Osteocyte (in vitro differentiated cells): Measurements from ENCODE around the gene GET4. TPM values are rescaled to one million over a fixed set of nuclear protein-coding genes. Genes with fewer than 3 reads are reported as not detected.
"Not testable (repeated sequence)": the region's sequence is repeated elsewhere in the genome, so short reads cannot be mapped to it uniquely, and the experiment has no call there.

Source experiments
- DNase-seq: peaks from one replicate; pipeline ENCODE4 v3.0.0; 2021; ENCODE audit warnings: mixed read lengths; ENCODE audit not compliant: unreplicated experiment; ENCODE audit errors: extremely low spot score
- H3K27ac Mint-ChIP-seq: one replicate; pipeline ENCODE4 v1.8.0; 2021; ENCODE audit warnings: mild to moderate bottlenecking, mixed read lengths; ENCODE audit not compliant: unreplicated experiment
- H3K27me3 Mint-ChIP-seq: one replicate; pipeline ENCODE4 v1.8.0; 2021; ENCODE audit warnings: mixed read lengths; ENCODE audit not compliant: unreplicated experiment
- H3K36me3 Mint-ChIP-seq: one replicate; pipeline ENCODE4 v1.8.0; 2021; ENCODE audit warnings: mixed read lengths; ENCODE audit not compliant: unreplicated experiment
- H3K4me1 Mint-ChIP-seq: one replicate; pipeline ENCODE4 v1.8.0; 2021; ENCODE audit warnings: mixed read lengths; ENCODE audit not compliant: unreplicated experiment
- H3K4me3 Mint-ChIP-seq: one replicate; pipeline ENCODE4 v1.8.0; 2021; ENCODE audit warnings: mild to moderate bottlenecking, moderate library complexity, mixed read lengths; ENCODE audit not compliant: unreplicated experiment
- H3K9me3 Mint-ChIP-seq: one replicate; pipeline ENCODE4 v1.8.0; 2021; ENCODE audit warnings: mixed read lengths; ENCODE audit not compliant: unreplicated experiment
- total RNA-seq: library from RNA; stranded (reverse); gene quantifications from 2 replicates; pipeline ENCODE4 v1.2.1, GENCODE V29; 2021
- TF ChIP-seq, protein P1 (sequence below): fragments of 200-600 bp; sonication (generic); IDR thresholded peaks from 2 replicates; pipeline ENCODE4 v1.5.0; 2021; ENCODE audit warnings: antibody characterized with exemption, mild to moderate bottlenecking, moderate library complexity

The GET4 gene
- total RNA-seq, 1 donor from 2014 or later = 33.7 TPM

DNA sequence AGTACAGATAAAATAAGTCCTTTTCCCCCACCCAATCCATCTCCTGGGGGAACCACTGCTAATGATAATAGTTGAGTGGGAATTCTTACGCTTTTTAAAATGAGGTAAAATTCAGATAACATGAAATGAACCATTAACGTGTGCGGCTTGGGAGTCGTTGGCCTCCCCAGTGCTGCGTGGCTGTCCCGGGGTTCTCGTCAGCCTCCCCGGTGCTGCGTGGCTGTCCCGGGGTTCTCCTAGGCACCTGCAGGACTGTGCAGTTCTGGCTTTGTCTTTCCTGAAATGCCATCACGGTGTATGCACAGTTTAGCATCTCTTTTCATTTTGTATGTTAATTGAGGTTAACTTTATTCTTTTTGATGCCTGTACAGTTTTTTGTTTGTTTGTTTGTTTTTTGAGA, 30.6 kb upstream of the GET4 start:
- DNase-seq = no peak
- Mint-ChIP-seq H3K4me3 (no peak overlapping the region), H3K27ac (no peak overlapping the region), H3K36me3 (peaks cover 48% of the 10 kb centered on the region), H3K9me3 (no peaks in the 10 kb centered on the region), H3K27me3 (no peaks in the 10 kb centered on the region), H3K4me1 (no peaks in the 10 kb centered on the region)
- TF ChIP-seq, protein P1, sequence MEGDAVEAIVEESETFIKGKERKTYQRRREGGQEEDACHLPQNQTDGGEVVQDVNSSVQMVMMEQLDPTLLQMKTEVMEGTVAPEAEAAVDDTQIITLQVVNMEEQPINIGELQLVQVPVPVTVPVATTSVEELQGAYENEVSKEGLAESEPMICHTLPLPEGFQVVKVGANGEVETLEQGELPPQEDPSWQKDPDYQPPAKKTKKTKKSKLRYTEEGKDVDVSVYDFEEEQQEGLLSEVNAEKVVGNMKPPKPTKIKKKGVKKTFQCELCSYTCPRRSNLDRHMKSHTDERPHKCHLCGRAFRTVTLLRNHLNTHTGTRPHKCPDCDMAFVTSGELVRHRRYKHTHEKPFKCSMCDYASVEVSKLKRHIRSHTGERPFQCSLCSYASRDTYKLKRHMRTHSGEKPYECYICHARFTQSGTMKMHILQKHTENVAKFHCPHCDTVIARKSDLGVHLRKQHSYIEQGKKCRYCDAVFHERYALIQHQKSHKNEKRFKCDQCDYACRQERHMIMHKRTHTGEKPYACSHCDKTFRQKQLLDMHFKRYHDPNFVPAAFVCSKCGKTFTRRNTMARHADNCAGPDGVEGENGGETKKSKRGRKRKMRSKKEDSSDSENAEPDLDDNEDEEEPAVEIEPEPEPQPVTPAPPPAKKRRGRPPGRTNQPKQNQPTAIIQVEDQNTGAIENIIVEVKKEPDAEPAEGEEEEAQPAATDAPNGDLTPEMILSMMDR = no peak

DNA sequence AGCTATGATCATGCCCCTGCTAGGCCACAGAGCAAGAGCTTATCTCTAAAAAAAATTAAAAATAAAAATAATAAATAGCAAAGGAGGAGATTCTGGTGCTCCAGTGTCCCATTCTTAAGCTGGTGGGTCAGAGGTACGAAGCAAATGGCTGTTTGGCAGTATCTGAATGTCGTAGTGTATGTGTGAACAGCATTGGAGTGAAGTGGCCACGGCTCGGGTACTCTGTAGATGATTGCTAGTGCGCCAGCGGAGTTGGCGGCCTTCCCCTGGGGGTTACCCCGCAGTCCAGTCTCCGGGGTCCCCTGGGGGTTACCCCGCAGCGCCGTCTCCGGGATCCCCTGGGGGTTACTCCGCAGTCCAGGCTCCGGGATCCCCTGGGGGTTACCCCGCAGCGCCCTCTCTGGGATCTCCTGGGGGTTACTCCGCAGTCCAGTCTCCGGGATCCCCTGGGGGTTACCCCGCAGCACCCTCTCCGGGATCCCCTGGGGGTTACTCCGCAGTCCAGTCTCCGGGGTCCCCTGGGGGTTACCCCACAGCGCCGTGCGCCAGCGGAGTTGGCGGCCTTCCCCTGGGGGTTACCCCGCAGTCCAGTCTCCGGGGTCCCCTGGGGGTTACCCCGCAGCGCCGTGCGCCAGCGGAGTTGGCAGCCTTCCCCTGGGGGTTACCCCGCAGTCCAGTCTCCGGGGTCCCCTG, 29.2 kb upstream of the GET4 start:
- H3K9me3 Mint-ChIP-seq, H3K4me3 Mint-ChIP-seq, DNase-seq, H3K4me1 Mint-ChIP-seq, H3K27me3 Mint-ChIP-seq, H3K27ac Mint-ChIP-seq: not testable (repeated sequence)
- H3K36me3 Mint-ChIP-seq = peaks cover 43% of the 10 kb centered on the region

DNA sequence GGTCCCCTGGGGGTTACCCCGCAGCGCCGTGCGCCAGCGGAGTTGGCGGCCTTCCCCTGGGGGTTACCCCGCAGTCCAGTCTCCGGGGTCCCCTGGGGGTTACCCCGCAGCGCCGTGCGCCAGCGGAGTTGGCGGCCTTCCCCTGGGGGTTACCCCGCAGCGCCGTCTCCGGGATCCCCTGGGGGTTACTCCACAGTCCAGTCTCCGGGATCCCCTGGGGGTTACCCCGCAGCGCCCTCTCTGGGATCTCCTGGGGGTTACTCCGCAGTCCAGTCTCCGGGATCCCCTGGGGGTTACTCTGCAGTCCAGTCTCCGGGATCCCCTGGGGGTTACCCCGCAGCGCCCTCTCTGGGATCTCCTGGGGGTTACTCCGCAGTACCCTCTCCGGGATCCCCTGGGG, 28.6 kb upstream of the GET4 start:
- H3K9me3 Mint-ChIP-seq, H3K27ac Mint-ChIP-seq, DNase-seq, H3K27me3 Mint-ChIP-seq, H3K4me3 Mint-ChIP-seq, H3K4me1 Mint-ChIP-seq: not testable (repeated sequence)
- H3K36me3 Mint-ChIP-seq = peaks cover 39% of the 10 kb centered on the region

DNA sequence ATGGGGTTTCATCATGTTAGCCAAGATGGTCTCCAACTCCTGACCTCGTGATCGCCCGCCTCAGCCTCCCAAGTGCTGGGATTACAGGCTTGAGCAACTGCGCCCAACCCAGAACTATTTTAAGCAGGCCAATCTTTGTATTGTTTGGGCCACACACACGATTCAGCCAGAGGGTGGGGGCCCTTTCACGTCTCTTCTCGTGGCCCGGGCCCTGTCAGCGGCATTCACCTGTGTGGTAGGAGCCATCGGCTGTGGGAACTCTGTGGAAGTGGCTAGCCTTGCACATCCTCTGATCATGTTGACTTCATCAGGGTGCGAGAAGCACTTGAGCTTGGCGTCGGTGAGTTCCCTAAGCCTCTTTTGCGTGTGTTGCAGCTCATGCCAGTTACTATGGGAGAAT, 27.2 kb upstream of the GET4 start:
- TF ChIP-seq, protein P1 = no peak
- no peaks in the 10 kb centered on the region for H3K4me1 Mint-ChIP-seq
- H3K4me3 Mint-ChIP-seq = no peak overlapping the region
- H3K36me3 Mint-ChIP-seq = peaks cover 34% of the 10 kb centered on the region
- H3K27ac Mint-ChIP-seq = no peak overlapping the region
- no peaks in the 10 kb centered on the region for H3K27me3 Mint-ChIP-seq
- no peak for DNase-seq
- no peaks in the 10 kb centered on the region for H3K9me3 Mint-ChIP-seq

DNA sequence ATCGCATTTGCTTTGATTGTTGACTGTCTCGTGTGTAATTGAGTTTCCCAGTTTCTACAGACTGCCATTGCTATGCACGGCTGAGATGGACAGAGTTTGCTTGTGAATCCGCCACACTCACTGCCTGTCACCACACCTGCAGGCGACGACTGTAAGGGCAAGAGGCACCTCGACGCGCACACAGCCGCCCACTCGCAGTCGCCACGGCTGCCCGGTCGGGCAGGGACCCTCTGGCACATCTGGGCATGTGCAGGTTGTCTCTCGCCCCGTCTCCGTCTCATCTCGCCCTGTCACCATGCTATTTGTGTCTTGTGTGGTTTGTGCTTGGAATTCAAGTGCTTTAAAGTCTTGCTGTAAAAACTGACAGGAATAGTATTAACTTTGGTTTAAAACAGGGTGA, 26.6 kb upstream of the GET4 start:
- Mint-ChIP-seq H3K36me3 (peaks cover 39% of the 10 kb centered on the region), H3K27ac (peak overlapping the region; percentile 31), H3K9me3 (no peaks in the 10 kb centered on the region), H3K4me3 (no peak overlapping the region), H3K4me1 (no peaks in the 10 kb centered on the region), H3K27me3 (no peaks in the 10 kb centered on the region)
- TF ChIP-seq, protein P1 = no peak
- DNase-seq = no peak

DNA sequence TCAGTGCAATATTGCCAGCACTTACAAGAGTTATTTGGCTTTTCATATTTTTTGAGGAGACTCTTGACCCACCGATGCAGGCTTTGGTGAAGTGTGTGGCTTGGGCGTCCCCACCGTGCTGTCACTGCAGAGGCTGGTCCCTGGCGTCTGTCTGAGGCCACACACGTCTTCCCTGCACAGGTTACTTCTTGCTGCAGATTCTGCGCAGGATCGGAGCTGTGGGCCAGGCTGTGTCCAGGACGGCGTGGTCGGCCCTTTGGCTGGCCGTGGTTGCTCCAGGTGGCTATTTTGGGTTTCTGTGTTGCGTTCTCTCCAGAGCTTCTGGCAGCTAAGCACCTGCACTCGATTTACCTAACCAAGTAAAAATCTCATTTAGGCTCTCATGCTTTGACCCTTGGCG, 25.1 kb upstream of the GET4 start:
- H3K4me3 Mint-ChIP-seq = no peak overlapping the region
- TF ChIP-seq, protein P1 = no peak
- no peak for DNase-seq
- peaks cover 43% of the 10 kb centered on the region for H3K36me3 Mint-ChIP-seq
- no peaks in the 10 kb centered on the region for H3K27me3 Mint-ChIP-seq
- no peak overlapping the region for H3K27ac Mint-ChIP-seq
- no peaks in the 10 kb centered on the region for H3K9me3 Mint-ChIP-seq
- no peaks in the 10 kb centered on the region for H3K4me1 Mint-ChIP-seq
